Subcutaneous adipose tissue (tissue), 4 donors: ENCODE results near the gene CHURC1. TPM values are rescaled to one million over a fixed set of nuclear protein-coding genes. Genes with fewer than 3 reads are reported as not detected.

Experiments
- CTCF ChIP-seq: fragments of 450-650 bp; IDR thresholded peaks from one replicate; pipeline ENCODE4 v1.5.1; 2016; ENCODE audit warnings: low read depth, mild to moderate bottlenecking, control low read depth, antibody characterized with exemption, moderate library complexity
- total RNA-seq, 4 donors: library from RNA; depleted of rRNA; stranded (reverse); fragments of >200 nt; gene quantifications; one replicate each; pipeline ENCODE4 v1.1.0, GENCODE V29; 2016

Gene CHURC1
- total RNA-seq, 4 donors from 2014 or later: 75.7 to 120 (median 97.1) TPM

- no peak for TF ChIP-seq CTCF
Observed at GRCh38 chr14:64970041-64970440, 55.8 kb downstream of the CHURC1 start.

GRCh38 chr14:64970776-64971477 lies 56.7 kb downstream of the CHURC1 start:
- TF ChIP-seq CTCF: no peak

GRCh38 chr14:64971491-64971942 lies 57.3 kb downstream of the CHURC1 start:
- TF ChIP-seq CTCF: no peak

GRCh38 chr14:64971943-64972791 lies 57.9 kb downstream of the CHURC1 start, which contains the start of gene RAB15:
TSS of gene RAB15 (minus strand) at chr14:64972336. CDS start at chr14:64972076, 260 bp downstream.
- no peak for TF ChIP-seq CTCF

GRCh38 chr14:64973026-64973442 lies 58.8 kb downstream of the CHURC1 start:
- TF ChIP-seq CTCF: no peak

DNA sequence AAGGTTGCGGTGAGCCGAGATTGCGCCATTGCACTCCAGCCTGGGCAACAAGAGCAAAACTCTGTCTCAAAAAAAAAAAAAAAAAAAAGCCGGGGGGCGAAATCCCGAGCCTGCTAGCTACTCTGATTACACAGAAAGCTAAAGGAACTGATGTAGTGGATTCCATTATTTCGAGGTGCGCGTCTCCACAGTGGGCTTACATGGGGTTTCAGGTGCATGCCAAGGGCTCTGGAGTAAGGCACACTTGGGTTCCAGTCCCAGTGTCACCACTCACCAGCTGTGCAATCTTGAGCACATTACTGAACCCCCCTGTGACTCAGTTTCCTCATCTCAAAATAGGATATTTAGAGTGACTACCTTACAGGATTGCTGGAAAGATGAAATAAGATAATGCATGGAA lies 59.6 kb downstream of the CHURC1 start:
- no peak for TF ChIP-seq CTCF

- TF ChIP-seq CTCF: no peak
Observed at GRCh38 chr14:64974563-64974962, 60.3 kb downstream of the CHURC1 start.
